Amniotic stem cell (primary cell): ENCODE data around the gene ZFAND6.
"Not testable (repeated sequence)": the region's sequence is repeated elsewhere in the genome, so short reads cannot be mapped to it uniquely, and the experiment has no call there.

Source experiments
- DNase-seq: peaks from one replicate; lab custom pipeline; 2025; lab: John Stamatoyannopoulos, UW

Gene ZFAND6

DNA sequence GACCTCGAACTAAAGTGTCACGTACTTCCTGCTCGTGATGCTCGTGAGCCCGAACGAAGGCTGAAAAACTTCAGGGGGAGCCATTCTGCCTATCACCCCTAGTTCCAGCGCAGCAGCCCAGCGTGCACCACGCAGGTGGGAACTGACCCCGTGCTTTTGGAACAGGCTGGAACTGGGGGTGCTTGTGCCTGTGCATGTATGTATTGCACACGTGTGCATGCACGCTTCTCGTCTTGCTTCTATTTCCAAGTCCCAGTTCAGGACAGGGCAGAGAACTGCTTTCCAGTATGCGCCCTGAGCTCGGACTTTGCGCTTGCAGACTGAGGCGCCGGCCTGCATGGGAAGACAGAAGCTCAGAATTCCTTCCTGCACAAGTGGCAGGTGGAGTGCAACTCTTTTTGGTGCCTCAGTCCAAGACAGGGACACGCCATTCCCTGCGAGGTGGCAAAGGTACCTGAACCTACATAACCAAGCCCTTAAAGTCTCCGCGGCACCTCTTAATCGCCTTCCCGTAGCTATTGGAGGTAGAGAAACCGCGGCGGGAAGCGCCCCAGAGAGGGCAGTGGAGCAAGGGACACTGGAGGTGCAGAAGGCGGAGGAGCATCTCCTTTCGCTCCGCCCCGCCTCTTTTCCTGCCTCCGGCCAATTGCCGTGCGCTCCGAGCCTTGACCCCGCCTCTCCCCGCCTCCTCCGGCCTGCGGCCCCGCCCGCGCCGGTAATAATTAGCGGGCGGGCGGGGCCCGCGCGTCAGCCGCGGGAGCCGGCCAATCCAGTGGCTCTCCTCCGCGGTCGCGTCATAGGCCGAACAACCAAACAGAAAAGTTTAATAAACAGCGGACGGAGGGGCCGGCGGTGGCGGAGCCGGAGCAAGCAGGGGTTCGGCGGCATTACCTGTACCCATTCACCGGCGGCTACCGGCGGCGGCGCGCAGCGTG is at the start of gene ZFAND6:
ZFAND6 (plus strand) TSS at position 826 of the 935 bp plus-strand sequence. CDS start 60,669 bp downstream, outside the sequence.
- peak; percentile 94 for DNase-seq

DNA sequence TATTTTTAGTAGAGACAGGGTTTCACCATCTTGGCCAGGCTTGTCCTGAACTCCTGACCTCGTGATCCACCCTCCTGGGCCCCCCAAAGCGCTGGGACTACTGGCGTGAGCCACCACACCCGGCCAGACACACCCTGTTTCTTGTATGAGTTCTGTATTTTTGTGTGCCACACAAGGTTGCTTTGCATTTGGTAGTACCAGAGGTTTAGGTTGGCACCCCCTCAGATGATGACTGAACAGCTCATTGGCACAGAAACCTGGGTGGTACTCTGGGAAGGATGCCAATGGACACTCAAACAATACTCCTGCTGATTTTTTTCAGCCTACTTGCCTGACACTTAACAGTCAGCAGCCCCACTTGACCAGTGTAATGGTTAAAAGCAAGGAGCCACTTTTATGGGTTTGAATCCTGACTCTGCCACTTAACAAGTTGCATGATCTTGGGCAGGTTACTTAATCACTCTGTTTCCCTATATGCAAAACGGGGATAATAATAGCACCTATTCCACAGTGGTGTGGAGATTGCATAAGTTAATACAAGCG is 49.3 kb upstream of the ZFAND6 start:
- DNase-seq, result no peak

DNA sequence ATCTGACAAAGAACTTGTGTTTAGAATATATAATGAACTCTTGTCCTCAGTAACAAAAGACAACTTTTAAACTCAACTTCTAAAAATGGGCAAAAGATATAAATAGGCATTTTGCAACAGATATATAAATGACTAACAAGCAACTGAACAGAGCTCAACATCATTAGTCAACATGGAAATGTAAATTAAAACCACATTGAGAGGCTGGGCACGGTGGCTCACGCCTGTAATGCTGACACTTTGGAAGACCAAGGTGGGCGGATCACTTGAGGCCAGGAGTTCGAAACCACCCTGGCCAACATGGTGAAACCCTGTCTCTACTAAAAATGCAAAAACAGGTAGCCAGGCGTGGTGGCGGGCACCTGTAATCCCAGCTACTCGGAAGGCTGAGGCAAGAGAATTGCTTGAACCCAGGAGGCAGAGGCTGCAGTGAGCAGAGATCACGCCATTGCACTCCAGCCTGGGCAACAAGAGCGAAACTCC is 48.4 kb upstream of the ZFAND6 start:
- peak; percentile 37 for DNase-seq

DNA sequence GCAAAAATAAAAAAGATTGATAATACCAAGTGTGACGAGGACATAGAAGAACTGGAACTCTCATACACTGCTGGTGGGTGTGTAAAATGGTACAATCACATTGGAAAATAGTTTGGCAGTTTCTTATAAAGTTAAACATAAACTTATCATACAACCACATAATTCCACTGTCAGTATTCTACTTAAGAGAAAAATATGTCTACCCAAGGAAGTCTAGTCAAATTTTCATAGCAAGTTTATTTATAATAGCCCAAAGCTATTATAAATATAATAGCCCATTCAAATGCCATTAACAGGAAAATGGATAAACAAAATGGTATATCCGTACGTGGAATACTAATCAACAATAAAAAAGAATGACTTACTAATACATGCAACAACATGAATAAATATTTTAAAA is 47.9 kb upstream of the ZFAND6 start:
- no peak for DNase-seq

DNA sequence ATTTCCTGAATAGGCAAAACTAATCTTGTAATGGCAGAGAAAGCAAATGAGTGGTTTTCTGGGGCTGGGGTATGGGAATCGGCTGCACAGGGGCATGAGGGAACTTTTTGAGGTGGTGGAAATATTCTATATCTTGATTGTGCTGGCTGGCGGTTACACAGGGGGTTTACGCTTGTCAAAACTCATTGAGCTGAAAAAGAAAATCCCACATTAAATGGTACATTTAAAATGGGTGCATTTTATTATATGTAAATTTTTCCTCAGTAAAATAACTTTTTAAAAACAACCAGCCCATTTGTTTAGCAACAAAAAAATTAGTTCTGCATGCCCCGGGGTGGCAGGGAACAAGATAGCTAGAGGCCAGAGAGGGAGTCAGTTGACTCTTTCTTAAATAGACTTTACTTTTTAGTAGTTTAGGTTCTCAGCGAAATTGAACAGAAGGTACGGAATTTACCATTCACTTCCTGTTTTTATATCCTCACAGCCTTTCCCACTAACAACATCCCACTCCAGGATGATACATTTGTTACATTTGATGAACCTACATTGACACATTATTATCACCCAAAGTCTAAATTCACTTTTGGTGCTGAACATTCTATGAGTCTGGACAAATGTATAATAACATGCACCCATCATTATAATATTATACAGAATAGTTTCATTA is 47.3 kb upstream of the ZFAND6 start:
- no peak for DNase-seq

DNA sequence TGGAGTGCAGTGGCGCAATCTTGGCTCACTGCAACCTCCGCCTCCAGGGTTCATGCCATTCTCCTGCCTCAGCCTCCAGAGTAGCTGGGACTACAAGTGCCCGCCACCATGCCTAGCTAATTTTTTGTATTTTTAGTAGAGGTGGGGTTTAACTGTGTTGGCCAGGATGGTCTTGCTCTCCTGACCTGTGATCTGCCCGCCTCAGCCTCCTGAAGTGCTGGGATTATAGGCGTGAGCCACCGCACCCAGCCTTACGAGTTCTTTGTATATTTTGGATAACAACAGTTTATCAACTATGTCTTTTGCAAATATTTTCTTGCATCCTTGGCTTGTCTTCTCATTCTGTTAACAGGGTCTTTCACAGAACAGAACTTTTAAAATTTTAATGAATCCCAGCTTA is 45.3 kb upstream of the ZFAND6 start:
- DNase-seq, result not testable (repeated sequence)

DNA sequence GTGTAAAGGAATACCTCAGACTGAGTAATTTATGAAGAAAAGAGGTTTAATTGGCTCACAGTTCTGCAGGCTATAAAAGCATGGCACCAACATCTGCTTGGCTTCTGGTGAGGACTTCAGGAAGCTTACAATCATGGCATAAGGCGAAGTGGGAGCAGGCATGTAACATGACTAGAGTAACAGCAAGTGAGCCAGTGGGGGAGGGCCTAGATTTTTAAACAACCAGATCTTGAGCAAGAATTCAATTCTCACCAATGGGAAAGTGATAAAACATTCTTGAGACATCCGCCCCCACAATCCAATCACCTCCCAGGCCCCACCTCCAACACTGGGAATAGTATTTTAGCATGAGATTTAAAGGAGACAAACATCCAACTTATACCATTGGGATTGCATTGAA is 44.3 kb upstream of the ZFAND6 start:
- no peak for DNase-seq

DNA sequence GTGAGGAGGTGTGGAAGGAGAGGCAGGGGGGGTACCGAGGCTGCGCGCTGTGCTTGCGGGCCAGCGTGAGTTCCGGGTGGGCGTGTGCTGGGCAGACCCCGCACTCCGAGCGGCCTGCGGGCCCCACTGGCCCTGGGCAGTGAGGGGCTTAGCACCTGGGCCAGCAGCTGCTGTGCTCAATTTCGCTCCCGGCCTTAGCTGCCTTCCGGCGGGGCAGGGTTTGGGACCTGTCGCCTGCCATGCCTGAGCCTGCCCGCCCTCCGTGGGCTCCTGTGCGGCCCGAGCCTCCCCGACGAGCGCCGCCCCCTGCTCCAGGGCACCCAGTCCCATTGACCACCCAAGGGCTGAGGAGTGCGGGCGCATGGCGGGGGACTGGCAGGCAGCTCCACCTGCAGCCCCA is 43.0 kb upstream of the ZFAND6 start:
- not testable (repeated sequence) for DNase-seq

DNA sequence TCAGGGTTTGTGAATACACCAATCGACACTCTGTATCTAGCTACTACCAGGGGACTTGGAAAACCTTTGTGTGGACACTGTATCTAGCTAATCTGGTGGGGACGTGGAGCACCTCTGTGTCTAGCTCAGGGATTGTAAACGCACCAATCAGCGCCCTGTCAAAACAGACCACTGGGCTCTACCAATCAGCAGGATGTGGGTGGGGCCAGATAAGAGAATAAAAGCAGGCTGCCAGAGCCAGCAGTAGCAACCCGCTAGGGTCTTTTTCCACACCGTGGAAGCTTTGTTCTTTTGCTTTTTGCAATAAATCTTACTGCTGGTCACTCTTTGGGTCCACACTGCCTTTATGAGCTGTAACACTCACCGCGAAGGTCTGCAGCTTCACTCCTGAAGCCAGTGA is 42.3 kb upstream of the ZFAND6 start:
- not testable (repeated sequence) for DNase-seq

DNA sequence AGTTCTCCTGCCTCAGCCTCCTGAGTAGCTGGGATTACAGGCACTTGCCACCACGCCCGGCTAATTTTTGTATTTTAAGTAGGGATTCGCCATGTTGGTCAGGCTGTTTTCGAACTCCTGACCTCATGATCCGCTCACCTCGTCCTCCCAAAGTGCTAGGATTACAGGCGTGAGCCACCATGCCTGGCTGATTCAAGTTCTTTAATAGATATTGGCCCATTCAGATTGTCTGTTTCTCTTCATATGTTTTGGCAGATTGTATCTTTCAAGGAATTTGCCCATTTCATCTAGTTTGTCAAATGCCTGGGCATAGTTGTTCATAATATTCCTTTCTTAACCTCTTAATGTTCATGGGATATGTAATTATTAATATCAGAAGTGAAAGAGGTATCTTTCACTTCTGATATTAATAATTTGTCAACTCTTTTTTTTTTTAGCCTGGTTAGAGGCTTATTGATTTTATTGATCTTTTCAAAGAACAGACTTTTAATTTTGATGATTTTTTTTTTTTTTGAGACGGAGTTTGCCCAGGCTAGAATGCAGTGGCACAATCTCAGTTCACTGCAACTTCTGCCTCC is 40.2 kb upstream of the ZFAND6 start:
- DNase-seq, result no peak

DNA sequence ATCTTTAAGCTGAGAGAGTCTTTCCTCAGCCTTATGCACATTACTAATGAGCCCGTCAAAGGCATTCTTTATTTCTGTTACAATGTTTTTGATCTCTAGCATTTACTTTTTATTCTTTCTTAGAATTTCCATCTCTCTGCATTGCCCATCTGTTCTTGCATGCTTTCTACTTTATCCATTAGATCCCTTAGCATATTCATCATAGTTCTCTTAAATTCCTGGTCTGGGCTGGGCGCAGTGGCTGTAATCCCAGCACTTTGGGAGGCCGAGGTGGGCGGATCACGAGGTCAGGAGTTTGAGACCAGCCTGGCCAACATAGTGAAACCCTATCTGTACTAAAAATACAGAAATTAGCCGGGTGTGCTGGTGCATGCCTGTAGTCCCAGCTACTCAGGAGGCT is 39.3 kb upstream of the ZFAND6 start:
- not testable (repeated sequence) for DNase-seq

DNA sequence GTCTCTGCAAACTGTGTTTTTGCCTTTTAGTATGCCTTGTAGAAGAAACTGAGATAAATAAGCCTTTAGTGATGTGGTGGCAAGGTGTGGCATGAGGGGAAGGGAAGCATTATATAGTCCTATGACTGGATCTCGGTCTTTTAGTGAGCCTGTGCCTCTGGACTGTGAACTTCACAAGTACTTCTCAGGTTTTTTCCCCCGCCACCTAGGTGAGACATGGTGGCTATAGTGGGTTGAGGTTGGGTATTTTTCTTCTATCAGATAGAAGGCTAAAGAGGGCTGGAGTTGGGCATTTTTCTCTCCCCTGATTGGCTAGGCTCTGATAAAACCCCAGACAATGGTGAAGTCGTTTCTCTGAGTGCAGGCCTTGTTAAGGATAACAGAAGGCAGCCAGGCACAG is 38.7 kb upstream of the ZFAND6 start:
- no peak for DNase-seq

DNA sequence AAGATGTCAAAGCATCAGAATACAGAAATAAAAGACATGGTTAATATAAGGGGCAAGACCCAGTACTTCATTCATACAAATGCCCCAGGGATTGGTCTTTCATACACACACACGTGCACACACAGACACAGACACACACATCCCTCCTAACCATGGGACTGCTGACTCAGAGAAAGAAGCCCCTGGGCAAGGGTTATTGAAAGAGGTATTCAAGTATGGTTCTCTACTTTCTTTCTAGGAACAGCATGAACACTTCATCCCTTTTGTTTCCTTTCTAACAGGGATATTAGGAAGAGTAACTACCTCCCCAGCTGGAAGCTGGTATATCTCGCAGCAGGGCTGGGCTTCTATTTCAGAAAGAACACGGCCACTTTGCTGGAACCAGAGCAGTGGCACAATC is 33.2 kb upstream of the ZFAND6 start:
- no peak for DNase-seq

DNA sequence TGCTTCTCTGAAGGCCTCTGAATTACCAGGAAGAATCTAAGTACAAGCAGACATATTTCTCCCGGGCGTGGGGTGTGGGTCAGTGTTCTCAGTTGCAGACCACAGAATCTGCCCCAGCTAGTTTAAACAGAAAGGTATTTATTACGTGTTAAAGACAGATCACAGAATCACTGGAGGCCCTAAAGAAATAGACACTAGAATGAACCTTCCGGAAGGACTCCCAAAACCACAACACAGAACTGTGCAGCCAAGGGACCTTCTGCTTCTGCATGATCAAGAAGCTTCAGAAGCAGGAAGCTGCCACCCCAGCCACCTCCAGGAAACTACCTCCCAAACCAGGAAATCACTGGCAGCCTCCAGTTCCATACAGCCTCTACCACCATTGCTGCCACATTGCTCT is 32.7 kb upstream of the ZFAND6 start:
- no peak for DNase-seq

DNA sequence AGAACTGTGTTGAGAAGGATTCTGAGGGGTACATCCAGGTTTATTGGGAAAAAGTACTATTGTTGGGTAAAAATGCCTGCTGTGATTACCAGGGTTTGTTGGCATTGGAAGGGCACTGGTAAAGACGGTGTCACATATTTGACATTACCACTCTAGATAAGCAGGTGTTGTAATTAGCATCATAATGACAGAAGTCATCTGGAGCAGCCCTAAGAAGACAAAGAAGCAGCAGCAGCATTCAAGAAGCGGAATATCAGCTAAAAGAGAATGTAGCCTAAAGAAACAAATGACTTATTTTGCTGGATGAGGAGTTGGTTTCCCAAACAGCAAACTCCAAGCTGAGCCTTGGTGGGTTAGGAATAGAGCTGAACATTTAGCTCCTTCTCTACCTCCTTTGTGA is 30.5 kb upstream of the ZFAND6 start:
- no peak for DNase-seq

DNA sequence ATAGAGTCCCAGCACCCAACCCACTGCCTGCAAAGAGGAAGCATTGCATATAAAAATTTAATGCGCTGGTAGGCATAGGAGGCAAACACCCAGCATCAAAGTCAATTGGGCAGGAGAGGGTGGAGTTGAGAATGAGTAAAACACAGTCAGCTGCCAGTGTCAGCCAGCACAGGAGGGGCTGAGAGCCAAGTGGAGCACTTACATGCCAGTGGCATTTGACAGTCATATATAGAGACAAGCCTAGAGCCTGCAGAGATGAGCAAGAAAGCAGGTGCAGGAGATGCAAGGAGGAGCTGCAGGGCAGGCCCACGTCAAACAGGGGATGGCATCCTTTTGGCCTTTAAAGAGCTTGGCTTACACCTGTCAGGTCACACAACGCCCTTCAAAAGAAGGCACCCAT is 27.6 kb upstream of the ZFAND6 start:
- DNase-seq, result no peak

DNA sequence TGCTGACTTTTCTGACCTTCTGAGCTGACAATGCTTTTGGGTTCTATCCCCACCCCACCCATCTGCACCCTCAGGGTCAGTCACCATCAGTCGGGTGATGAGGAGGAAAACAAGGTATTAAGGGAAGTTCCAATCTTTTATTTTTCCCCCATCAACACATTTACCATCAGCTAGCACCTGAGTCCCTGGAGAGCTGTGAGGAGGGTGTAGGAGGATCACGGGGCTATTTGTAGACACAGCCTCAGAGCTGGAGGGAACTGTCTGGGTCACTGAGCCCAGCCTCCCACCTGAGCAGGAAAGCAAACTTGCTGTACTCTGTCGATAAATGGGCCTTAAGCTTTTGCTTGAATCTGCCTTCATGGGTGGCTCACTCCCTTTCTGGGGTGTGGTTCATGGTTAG is 24.8 kb upstream of the ZFAND6 start:
- no peak for DNase-seq

DNA sequence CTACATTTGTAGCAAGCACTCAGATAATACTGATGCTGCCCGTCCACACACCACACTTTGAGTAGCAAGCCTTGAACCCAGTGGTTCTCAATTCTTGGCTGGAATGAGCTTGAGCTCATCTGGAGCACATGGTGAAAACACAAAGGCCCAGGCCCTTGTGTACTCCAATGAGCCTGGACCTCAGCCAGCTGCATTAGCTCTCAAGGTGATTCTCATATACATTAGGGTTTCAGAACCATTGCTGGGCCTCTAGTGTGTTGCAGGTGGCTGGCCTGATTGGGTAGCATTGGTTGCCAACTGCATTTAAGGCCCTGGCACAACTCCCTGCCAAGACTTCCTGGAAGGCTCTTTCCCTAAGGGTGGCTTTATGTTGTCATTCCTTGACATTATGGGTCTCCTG is 23.4 kb upstream of the ZFAND6 start:
- no peak for DNase-seq

DNA sequence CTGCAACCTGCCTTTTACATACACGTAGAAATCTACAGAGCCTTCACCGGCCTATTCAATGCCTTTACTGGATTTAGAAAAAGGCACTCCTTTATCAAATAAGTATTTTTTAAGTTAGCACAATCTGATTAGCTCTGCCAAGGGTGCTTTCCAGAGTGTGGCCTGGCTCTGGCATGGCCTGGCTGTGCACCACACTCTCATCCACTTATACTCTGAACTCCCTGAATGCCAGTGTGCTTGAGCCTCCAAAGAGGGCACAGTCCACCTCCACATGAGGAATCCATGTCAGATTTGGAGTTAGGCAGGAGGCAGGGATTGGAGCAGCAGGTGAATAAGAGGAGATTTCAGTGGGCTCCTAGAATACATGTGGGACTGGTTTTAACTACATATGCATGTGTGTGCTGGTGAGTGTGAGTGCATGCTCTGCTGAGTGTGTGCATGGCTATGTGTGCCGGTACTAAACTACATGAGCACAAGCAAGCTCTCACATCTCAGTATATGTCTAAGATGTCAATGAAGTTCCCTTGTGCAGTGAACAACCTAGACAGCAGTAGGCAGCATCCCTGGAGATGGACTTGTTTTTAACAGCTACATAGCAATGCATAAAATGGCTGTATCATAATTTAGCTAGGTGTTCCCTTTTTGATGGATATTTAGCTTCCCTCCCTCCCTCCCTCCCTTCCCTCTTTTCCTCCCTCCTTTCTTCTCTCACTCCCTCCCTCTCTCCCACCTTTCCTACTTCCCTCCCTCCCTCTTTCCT is 17.8 kb upstream of the ZFAND6 start:
- no peak for DNase-seq

DNA sequence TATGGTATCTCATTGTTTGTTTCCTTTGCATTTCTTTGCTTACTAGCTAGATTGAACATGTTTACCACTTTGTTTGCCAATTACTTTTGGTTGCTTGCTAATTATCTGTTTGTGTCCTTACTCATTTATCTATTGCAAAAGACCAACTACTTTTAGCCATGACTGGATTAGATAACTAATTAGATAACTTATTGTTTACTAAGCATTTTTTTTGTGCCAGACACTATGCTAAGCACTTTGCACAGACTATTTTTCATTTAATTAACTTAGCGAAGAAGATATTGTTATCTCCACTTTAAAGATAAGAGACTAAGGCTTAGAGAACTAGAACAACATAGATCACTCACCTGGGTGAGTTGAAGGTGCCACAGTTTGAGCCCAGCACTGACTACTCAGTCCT is 16.9 kb upstream of the ZFAND6 start:
- DNase-seq, result no peak

DNA sequence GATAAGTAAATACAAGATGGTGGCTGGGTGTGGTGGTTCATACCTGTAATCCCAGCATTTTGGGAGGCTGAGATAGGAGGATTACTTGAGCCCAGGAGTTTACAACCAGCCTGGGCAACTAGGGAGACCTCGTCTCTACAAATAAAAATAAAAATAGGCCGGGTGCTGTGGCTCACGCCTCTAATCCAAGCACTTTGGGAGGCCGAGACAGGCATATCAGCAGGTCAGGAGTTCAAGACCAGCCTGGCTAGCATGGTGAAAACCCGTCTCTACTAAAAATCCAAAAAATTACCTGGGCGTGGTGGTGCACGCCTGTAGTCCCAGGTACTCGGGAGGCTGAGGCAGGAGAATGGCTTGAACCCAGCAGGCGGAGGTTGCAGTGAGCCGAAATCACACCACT is 14.3 kb upstream of the ZFAND6 start:
- DNase-seq, result not testable (repeated sequence)

DNA sequence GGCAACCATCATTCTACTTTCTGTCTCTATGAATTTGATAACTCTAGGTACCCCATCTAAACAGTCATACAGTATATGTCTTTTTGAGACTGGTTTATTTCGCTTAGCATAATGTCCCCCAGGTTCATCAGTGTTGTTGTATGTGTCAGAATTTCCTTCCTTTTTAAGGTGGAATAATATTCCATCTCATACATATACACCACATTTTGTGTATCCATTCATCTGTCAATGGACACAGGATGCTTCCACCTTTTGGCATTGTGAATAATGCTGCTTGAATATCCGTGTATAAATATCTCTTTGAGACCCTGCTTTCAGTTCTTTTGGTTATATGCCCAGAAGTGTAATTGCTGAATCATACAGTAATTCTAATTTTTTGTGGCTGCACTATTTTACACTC is 10.4 kb upstream of the ZFAND6 start:
- no peak for DNase-seq
